COLO668 (cell line): Measurements from ENCODE around the gene MYO5A.
"Not testable (repeated sequence)": the region's sequence is repeated elsewhere in the genome, so short reads cannot be mapped to it uniquely, and the experiment has no call there.

Experiments used
- DNase-seq: peaks from one replicate; lab custom pipeline; 2025; ENCODE audit not compliant: unreplicated experiment; lab: John Stamatoyannopoulos, UW

Gene MYO5A

DNA sequence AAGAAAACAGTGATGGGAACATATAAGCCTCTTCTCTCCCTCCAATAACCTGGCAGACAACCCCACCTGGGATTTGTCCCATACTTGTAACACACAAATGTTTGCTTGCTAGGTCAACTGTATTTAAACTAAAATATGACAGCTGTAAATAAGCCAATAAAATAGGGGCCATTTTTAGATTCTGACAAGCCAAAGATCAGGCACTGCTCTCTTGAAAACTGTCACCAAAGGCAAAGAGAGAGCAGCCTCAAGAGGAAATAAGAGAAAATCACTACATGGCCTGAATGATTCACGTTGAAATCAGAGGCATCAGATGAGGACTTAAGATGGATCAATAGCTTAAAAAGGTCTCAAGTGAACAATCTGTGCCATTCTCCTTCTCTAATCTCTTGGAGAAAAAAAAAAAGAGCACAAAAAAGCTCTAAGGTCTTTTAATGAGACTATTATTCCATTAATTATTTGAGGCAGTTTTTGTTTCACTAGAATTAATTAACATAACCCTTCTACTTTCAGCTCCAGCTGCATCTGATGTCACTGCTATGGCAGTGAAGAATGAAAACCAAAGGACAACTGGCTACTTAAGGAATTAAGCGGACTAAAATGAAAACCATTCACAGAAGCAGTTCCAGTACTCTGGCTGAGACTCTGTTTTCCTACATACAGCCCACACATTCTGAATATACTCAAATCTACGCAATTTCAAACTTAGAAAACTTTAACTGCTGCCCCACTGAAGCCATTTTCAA lies 19.0 kb downstream of the MYO5A start:
- DNase-seq = no peak

DNA sequence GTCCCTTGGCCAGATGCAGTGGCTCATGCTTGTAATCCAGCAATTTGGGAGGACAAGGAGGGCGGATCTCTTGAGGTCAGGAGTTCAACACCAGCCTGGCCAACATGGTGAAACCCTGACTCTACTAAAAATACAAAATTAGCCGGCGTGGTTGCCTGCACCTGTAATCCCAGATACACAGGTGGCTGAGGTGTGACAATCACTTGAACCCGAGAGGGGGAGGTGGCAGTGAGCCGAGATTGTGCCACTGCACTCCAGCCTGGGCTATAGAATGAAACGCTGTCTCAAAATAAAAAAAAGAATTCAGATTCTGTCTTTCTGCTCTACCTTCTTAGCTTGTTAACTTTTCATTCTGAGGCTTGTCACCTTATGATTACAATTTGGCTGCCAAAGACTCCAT lies 22.1 kb downstream of the MYO5A start:
- DNase-seq = no peak

DNA sequence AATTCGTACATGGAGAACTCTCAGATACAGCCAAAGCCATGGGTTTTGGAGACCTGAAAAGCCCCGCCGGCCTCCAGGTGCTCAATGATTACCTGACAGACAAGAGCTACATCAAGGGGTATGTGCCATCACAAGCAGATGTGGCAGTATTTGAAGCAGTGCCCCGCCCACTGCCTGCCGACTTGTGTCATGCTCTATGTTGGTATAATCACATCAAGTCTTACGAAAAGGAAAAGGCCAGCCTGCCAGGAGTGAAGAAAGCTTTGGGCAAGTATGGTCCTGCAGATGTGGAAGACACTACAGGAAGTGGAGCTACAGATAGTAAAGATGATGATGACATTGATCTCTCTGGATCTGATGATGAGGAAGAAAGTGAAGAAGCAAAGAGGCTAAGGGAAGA lies 23.5 kb downstream of the MYO5A start:
- DNase-seq = no peak

DNA sequence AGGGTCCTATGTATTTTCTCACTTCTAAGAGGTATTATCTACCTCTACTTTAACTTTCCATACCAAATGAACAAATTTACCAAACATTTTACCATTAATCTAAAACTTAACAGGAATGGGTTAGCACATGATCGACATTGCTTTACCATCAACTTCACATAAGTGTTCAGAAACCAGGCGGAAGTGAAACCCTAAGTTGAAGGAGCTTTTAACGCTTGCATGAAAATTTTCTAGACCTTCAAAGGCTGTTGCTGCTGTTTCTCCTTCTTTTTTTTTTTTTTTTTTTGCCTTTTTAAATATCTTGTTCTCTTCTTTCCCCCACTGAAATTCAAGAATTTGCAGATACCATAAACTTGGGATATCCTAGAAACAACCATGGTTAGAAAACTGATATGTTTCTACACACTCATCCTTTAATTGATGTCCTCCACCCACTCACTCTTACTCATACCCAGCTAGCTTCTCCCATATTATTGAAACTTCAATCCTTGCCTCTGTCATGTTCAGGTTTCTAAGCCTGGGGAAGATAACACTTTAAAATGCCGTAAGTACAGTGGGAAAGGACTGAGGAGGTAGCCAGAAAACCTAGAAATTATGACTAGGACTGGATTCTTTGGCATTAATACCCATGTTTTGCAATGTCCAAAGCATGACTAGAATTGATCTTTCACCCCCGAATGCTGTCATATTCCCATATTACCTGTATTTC lies 24.7 kb downstream of the MYO5A start:
- no peak for DNase-seq

DNA sequence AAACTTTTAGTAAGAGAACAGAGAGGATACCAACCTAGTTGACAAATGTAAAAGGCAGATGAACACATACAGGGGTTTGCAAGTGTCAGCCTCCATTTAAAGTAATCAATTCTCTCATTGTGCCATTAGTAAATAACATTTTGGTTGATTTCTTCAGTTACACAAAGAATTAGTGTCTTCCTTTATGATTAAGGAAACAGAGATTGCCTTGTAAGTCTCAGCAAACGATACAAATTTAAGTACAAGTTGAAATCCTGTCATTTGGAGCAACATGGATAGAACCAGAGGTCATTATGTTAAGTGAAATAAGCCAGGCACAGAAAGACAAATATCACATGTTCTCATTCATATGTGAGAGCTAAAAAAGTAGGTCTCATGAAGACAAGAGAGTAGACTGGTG lies 26.1 kb downstream of the MYO5A start:
- no peak for DNase-seq

DNA sequence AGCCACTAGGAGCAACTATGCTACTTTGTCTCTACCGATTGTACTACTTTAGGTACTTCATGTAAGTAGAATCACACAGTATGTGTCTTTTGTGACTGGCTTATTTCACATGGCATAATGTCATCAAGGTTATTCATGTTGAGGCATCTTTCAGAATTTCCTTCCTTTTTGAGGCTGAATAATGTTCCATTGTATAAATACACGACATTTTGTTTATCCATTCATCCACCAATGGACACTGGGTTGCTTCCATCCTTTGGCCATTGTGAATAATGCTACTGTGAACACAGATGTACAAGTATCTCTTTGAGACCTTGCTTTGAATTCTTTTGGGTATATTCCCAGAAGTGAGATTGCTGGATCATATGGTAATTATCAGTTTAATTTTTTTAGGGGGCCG lies 29.2 kb downstream of the MYO5A start:
- no peak for DNase-seq

DNA sequence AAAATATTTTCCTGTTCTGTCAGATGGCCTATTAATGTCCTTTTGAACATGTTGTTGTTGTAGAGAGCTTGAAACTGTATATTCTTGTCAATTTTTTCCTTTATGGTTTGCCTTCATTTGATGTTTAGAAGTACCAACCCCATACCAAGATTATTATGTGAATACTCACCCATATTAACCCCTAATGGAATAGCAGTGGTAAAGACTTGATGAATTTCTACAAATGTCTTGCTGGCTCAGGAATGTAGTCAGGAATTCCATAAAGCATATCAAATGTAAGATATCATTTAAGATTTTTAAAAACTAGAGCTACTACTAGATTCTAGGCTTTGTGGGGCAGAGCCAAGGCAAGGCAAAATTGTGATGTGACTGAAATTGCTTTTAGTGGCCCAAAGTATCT lies 30.0 kb downstream of the MYO5A start:
- no peak for DNase-seq

DNA sequence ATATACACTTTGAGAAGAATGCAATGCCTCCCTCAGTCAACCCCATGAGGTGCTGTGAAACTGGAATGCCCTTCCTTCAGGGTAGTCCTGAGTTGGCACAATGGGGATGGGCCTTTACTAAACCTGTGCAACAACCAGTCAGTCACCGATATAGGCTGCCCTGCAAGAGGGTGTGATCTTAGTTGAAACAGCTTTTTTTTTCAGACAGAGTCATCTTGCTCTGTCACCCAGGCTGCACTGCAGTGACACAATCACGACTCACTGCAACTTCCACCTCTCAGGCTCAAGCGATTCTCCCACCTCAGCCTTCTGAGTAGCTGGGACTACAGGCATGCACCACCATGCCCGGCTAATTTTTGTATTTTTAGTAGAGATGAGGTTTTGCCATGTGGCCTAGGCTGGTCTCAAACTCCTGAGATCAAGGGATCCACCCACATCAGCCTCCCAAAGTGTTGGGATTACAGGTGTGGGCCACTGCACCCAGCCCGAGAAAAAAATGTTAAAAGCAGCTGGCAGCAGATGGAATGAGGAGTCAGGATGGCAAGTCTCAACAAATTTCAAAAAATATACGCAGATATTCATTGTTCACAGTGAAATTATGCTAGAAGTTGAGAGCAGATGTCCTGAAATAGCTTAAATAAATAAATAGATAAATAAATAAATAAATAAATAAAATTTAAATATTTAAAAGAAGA lies 31.8 kb downstream of the MYO5A start:
- DNase-seq = no peak

DNA sequence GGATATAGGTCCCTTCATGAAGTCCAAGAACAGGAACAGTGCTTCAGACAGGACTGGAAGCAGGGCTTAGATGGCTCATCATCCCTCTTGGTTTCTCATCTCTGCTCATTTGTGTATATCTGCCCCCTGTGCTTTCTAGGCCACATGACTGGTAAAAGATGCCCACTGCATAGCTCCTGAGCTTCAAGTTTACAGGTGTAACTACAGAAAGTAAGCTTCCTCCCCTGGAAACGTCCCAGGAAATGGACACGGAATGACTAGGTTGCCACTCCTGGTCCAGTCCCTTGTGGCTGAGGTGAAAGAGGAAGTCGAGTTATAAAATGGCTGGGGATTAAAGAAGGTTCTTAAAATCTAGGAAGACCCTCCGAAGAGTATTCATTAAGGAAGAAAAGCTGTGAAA lies 32.5 kb downstream of the MYO5A start:
- DNase-seq = no peak

DNA sequence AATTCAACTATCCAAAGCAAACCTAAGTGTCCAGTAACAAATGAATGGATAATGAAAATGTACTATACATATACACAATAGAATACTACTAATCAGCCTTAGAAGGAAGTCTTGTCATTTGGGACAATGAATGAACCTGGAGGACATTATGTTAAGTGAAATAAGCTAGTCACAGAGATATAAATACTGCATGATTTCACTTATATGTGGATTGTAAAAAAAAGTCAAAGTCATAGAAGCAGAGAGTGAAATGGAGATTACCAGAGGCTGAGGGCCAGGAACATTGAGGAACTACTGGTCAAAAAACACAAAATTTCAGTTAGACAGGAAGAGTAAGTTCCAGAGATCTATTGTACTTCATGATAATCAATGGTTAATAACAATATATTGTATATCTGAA lies 33.6 kb downstream of the MYO5A start:
- DNase-seq = no peak

DNA sequence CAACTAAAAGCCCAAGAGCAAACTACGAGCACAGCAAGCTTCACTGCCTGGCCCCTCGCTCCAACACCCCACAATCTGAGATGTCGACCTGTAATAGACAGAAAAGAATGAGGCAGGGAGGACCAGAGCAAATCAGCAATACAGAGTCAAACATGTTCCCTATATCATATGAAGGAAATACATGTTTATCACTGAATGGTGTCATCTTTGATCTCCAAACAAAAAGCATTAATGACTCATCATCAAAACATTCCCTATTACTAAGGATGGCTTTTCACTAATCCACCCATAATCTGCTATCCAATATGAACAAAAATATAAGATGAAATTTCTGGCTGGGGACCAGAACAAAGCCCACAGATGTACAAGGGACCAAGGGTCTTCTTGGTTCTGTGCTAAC lies 34.7 kb downstream of the MYO5A start:
- DNase-seq = no peak

DNA sequence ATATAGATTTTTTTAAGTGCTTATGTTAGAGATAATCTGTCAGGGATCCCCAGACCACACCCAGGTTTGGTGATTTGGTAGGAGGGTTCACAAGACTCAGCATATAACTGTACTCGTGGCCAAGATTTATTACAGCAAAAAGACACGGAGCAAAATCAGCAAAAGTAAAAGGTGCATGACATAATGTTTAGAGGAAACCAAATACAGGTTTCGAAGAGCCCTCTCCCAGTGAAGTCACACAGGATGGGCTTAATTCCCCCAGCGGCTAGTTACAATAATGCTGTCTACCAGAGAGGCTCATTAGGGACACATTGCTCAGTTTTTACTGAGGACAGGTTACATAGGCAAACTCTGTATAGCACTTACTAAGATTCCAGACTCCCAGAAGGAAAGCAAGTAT lies 36.5 kb downstream of the MYO5A start:
- no peak for DNase-seq

DNA sequence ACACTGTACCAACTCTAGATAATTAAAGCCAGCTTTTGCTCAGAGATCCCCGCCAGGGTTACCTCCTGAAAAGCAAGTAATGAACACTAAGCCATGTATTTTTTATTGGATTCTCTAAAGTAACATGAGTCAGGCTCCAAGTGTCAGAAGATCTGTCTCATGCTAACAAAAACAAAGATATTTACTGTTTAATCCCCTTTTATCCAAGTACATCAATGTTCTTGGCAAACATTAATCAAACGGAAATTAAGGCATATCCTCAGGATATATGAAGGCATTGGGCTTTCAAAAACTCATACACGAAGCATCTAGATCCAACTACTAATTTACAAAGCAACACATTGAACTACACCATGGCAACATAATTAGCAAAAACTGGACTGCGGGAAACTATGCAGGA lies 37.2 kb downstream of the MYO5A start:
- DNase-seq = no peak

DNA sequence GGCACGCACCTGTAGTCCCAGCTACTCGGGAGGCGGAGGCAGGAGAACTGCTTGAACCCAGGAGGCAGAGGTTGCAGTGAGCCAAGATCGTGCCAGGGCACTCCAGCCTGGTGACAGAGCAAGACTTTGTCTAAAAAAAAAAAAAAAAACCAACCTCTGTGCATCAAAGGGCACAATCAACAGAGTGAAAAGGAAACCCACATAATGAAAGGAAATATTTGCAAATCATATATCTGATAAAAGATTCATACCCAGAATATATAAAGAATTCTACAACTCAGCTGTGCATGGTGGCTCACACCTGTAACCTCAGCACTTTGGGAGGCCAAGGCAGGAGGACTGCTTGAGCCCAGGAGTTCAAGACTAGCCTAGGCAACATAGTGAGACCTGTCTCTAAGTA lies 39.2 kb downstream of the MYO5A start:
- DNase-seq = not testable (repeated sequence)

DNA sequence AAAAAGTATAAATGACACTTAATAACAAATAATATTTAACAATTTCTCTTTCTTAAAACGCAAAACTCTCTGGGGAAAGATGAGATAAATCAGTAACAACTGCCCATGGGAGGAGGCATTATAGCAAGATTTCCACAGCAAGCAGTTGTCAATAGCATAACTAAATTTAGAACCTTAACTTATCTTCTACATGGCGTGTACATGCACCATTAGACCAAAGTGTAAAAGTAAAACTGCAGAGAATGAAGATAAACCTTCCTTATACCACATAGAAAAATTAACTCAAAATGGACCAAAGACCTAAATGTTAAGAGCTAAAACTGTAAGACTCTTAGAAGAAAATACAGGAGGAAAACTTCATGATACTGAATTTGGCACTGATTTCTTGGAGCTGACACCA lies 39.9 kb downstream of the MYO5A start:
- DNase-seq = no peak

DNA sequence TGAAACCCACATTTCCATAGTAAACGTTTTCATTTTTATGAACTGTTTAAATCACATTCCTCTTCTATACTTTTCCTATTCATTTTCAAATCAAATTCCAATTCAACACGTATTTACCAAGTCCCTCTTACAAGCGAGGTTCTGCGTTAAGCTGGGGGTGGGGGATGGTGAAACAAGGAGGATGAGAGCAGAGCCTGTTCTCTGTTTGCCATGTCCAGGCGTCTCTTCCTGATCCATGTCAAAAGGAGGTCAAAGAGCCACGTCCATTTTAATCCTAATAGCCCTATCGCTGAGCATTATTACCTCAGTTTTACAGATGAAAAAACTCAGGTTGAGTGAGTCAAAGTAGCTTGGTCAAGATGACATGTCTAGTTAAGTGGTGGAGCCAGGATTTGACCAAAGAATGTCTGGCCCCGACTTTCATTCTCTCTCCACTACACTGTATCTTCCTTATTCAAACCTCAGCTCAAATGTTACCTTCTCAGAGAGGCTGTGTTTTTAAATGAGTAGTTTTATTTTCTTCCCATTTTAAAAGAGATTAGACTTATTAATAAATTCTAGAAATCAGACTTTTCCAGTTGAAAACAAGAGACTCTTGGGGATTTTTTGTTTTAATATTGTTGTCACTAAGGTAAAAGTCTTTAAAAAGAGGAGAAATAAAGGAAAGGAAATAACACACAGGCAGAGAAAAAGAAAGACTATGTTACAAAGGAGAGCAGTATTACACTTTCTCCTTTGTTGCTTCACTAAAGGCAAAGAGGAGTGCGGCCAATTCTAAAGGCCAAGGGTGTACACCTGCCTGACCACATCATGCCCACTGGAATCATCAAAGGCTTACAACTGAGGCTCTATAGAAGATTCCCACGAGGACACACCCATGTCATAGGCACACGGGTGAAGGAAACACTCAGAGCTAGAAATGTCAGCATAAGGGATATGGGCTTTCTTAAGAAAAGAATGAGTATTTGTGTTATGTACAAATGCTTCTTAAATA lies 42.4 kb downstream of the MYO5A start:
- DNase-seq = no peak

DNA sequence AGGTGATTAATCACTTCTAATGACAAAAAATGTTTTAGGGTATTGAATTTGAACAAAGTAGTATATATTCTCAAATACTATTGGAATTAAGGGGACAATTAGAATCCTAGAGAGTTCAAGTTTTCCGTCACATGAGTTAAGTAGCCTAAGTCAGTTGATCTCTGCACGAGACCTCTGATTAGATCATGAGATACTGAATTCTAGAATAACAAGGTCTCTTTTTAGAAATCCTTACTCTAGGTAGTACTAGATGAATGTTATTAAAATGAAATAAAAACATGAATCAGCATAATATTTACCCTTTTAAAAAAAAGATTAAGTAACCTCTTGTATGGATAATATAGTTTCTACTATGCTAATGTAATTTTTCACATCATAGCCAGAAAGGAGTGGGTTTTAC lies 43.4 kb downstream of the MYO5A start:
- no peak for DNase-seq

DNA sequence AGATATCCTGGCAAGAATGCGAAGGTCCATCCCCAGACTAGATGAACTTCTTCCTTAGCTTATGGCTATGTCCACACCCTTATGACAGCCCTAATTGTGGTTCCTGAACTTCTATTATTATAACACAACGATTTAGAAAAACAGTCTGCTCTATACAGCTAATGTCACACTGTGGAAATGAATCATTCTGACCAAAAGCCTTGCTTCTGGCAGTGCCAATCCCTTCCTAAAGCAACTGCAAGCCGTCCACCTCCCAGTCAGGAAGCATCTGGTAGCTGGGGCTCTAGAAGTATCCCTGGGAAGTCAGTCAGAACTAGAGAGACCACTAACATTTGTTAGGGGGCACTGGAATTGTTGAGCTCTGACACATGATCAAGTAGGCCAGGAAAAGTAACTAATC lies 45.0 kb downstream of the MYO5A start:
- no peak for DNase-seq

DNA sequence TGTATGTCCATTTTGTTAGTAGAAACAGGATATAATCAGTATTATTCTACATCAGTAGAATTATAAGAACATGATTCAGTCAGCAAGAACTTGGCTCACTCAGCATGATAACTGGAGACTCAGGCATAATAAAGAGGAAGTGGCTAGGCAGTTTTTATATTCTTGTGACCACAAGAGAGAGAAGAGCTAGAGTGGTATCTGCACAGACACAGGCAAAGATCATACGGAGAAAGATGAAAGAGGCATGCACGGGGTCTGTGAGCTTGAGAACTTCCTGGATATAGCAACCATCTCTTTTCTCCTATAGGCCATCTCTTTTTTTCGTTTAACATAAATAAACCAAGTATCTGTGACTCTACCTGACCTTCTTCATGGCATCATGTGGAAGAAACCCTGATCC lies 46.8 kb downstream of the MYO5A start:
- DNase-seq = no peak

DNA sequence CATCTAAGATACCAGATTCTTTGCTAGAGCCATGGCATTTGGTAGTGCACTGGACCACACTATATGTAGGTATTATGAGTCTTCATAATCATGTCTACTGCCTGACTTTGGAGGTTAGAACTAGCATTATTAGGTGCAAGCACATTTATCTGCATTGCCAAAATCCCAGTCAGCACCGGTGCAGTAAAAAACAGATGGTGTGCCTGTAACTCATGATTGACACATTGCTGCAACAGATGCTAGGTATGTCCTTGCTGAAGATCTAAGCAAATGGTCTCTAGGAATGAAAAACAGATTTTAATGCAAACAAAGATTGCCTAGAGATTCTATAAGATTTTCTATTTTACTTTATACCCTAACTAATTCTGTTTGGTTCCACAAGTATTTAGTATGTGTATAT lies 47.7 kb downstream of the MYO5A start:
- DNase-seq = no peak

DNA sequence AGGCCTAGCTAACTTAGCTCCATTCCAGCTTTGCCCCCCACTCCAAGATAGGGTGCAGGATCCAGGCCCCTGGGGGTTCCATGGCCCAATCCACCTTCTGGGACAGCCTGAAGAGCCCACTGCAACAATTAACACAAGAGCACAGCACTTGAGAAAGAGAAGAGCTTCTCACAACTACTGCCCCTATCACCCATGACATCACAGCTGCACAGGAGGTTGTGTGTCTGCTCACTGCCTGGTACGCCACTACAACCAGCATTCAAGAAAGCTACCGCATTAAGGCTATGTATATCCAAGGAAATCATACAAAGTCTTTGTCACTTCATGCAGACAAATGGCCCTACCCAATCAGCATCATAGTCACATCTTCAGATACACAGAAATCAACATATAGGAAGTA lies 62.0 kb downstream of the MYO5A start:
- DNase-seq = no peak
